DND-41 (cell line): Measurements from ENCODE around the gene ZNF511.
A peak's percentile ranks its signal among the peaks of the same experiment; 100 is the strongest.

Source experiments
- ATAC-seq: fragments of 200-7000 bp; cut with Tn5 transposase; 3 replicates; pipeline ENCODE4 v1.9.1; 2021; ENCODE audit warnings: low read depth; ENCODE audit not compliant: insufficient read depth
- DNase-seq: peaks from one replicate; pipeline ENCODE4 v3.0.0-alpha.2; 2020
- H2AFZ ChIP-seq: 2 replicates; pipeline ENCODE4 v1.6.0; 2012; ENCODE audit warnings: low read depth, low read length
- H3K27ac ChIP-seq: 2 replicates; pipeline ENCODE4 v1.5.1; 2012; ENCODE audit warnings: low read length, inconsistent platforms
- H3K27me3 ChIP-seq: fragments of 200-600 bp; sonication (generic); 2 replicates; pipeline ENCODE4 v1.6.0; 2012; ENCODE audit warnings: low read length, mild to moderate bottlenecking, inconsistent platforms; ENCODE audit not compliant: insufficient read depth, poor library complexity
- H3K36me3 ChIP-seq: 2 replicates; pipeline ENCODE4 v1.5.1; 2012; ENCODE audit warnings: low read length, inconsistent platforms; ENCODE audit not compliant: insufficient read depth
- H3K4me1 ChIP-seq: 2 replicates; pipeline ENCODE4 v1.5.1; 2012; ENCODE audit warnings: mild to moderate bottlenecking, low read length; ENCODE audit not compliant: insufficient read depth
- H3K4me2 ChIP-seq: 2 replicates; pipeline ENCODE4 v1.6.0; 2012; ENCODE audit warnings: mild to moderate bottlenecking, moderate library complexity, low read length, inconsistent platforms; ENCODE audit not compliant: insufficient read depth
- H3K4me3 ChIP-seq, 2 experiments: fragments of 200-600 bp in 1 of 2; shearing (Covaris generic) in 1 of 2; 2 replicates each; pipeline ENCODE4 v1.5.1; 2012 to 2016; ENCODE audit warnings: inconsistent platforms in 2 of 2, low read length in 2 of 2, mild to moderate bottlenecking in 2 of 2, low read depth in 1 of 2, moderate library complexity in 1 of 2
- H3K79me2 ChIP-seq: 2 replicates; pipeline ENCODE4 v1.6.0; 2012; ENCODE audit warnings: low read length, inconsistent platforms; ENCODE audit not compliant: insufficient read depth
- H3K9ac ChIP-seq: 2 replicates; pipeline ENCODE4 v1.6.0; 2012; ENCODE audit warnings: low read depth, mild to moderate bottlenecking, inconsistent platforms, low read length, moderate library complexity
- H3K9me3 ChIP-seq: 2 replicates; pipeline ENCODE4 v1.5.1; 2012; ENCODE audit warnings: low read length, moderate library complexity, mild to moderate bottlenecking, inconsistent platforms; ENCODE audit not compliant: insufficient read depth, severe bottlenecking
- H4K20me1 ChIP-seq: 2 replicates; pipeline ENCODE4 v1.6.0; 2012; ENCODE audit warnings: low read length; ENCODE audit not compliant: insufficient read depth
- EZH2 ChIP-seq: IDR thresholded peaks from 3 replicates; pipeline ENCODE4 v1.6.1; 2012; ENCODE audit warnings: borderline replicate concordance, low read depth, mild to moderate bottlenecking, moderate library complexity, low read length, inconsistent platforms; ENCODE audit not compliant: severe bottlenecking
- TF ChIP-seq, protein P1 (sequence below): IDR thresholded peaks from 2 replicates; pipeline ENCODE4 v1.5.1; 2012; ENCODE audit warnings: borderline replicate concordance, low read length, moderate library complexity, mild to moderate bottlenecking; ENCODE audit not compliant: poor library complexity, severe bottlenecking; ENCODE audit errors: extremely low read depth

Gene ZNF511

DNA sequence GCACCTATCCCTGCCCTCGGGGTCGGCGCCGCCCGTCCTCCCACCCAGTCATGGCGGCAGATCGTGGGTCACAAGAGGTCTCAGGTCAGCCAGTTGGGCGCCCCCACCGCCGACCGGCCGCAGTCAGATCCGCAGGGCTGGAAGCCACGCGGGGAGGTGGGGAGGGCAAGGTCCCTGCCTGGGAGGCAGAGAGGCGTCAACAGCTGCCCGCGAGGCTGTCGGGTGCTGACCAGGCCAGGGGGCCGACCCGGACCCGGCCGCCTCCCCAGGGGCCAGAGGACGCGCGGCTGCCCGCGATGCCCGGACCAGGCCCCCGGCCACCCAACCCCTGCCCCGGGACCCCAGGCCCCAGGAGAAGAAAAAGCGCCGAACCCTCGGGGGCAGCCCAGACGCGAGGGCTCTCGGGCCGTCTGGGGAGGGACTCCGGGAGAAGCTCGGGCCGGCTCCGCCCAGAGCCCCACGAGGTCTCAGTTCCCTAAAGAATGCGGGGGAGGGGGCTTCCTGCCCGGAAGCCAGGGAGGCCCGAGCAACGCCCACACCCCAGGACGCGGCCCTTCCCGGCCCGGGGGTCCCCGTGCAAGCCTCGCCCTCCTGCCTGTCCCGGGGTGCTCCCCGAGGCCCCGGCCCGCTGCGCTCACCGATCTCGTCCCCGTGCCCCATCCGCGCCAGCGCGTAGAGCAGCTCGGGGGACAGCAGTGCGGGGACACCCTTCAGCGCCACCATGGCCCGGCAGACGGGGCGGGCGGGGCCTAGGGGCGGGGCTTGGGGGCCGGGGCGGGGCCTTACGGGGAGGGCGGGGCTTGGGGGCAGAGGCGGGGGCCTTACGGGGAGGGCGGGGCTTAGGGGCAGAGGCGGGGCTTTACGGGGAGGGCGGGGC is 48.8 kb downstream of the ZNF511 start, which contains the start of gene FUOM:
TSS of gene FUOM (minus strand) at position 735 of the 877 bp plus-strand sequence. CDS start at position 723, 12 bp downstream.
- Histone ChIP-seq H3K79me2 (no peaks in the 10 kb centered on the region), H2AFZ (peak within 1 kb of the TSS; percentile 75), H3K9me3 (no peaks in the 10 kb centered on the region), H3K9ac (peak within 1 kb of the TSS; percentile 60), H3K36me3 (peaks cover 7% of the 10 kb centered on the region), H3K4me2 (peak within 1 kb of the TSS; percentile 79), H3K27ac (peak within 1 kb of the TSS; percentile 36; the same call in 1 of the 2 replicates), H3K27me3 (no peaks in the 10 kb centered on the region), H3K4me3 (peak within 1 kb of the TSS; percentile 27 to 66; a peak in 3 of 4 replicates), H3K4me1 (peaks cover 11% of the 10 kb centered on the region), H4K20me1 (0 out of 2 replicates have a peak, but pooled peaks cover 5% of the 10 kb centered on the region)
- ATAC-seq: peak; percentile 78
- peak; percentile 74 for DNase-seq
- TF ChIP-seq, protein P1, sequence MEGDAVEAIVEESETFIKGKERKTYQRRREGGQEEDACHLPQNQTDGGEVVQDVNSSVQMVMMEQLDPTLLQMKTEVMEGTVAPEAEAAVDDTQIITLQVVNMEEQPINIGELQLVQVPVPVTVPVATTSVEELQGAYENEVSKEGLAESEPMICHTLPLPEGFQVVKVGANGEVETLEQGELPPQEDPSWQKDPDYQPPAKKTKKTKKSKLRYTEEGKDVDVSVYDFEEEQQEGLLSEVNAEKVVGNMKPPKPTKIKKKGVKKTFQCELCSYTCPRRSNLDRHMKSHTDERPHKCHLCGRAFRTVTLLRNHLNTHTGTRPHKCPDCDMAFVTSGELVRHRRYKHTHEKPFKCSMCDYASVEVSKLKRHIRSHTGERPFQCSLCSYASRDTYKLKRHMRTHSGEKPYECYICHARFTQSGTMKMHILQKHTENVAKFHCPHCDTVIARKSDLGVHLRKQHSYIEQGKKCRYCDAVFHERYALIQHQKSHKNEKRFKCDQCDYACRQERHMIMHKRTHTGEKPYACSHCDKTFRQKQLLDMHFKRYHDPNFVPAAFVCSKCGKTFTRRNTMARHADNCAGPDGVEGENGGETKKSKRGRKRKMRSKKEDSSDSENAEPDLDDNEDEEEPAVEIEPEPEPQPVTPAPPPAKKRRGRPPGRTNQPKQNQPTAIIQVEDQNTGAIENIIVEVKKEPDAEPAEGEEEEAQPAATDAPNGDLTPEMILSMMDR: no peak
- no peak for TF ChIP-seq EZH2

DNA sequence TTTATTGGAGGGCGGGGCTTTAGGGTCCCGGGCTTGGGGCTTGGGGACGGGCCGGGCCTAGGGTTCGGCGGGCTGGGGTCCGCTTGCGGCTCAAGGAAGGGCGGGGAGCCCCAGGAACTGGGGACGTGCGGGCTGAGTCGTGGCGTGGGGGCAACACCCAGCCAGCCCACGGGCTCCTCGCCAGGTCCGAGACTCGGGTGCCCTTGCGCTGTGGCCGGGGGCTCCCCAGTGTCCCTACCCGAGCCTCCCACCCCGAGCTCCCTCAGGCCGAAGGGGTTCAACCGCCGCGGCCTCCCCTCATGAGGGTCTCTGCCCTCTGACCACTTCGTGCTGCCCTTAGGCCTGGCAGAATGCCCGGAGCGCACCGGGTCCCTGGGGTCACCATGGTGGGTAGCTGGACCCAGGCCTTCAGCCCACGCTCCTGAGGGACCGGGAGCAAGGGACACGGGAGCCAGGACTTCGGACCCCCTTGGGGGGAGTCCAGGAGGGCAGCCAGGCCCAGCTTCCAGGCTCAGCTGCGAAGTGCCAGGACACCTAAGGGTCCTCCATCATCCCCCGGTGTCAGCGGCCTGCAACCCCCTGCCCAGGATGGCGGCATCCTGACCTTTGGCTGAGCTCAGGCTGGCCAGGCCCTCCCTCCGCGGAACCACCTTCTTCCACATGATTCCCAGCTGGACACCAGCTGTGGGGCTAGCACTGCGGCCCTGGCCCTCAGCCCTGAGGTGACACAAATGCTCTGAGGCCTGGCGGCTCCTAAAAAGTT is 49.6 kb downstream of the ZNF511 start:
- H3K4me3 ChIP-seq: no peak overlapping the region; a peak in 1 of 4 replicates

DNA sequence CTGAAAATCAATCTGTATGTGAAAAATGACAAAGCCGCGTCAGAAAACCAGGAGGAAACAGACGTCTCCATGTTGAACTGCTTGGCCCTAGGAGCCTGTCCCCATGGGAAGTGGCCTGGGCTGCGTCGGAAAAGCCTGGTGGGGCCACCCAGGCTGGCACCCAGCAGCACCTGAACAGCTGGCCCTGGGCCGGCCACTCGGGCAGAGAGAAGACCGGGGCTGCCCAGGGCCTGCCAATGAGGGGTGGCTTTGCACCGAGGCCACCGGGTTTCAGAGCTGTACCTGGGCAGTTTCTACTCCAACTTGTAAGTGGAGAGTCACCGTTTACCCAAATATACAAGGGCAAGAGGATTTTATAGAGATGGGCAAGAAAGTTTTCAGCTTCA is 50.2 kb downstream of the ZNF511 start:
- H3K4me1 ChIP-seq: peaks cover 11% of the 10 kb centered on the region
- no peak overlapping the region for H3K27ac ChIP-seq
- H3K4me3 ChIP-seq: no peak overlapping the region
- no peak for TF ChIP-seq EZH2
- TF ChIP-seq, protein P1: no peak
- no peak overlapping the region for H3K9ac ChIP-seq
- H3K79me2 ChIP-seq: no peaks in the 10 kb centered on the region
- no peaks in the 10 kb centered on the region for H3K27me3 ChIP-seq
- H3K36me3 ChIP-seq: peaks cover 18% of the 10 kb centered on the region
- no peak overlapping the region for H2AFZ ChIP-seq
- no peaks in the 10 kb centered on the region for H3K9me3 ChIP-seq
- 0 out of 2 replicates have a peak, but pooled peaks cover 5% of the 10 kb centered on the region for H4K20me1 ChIP-seq
- ATAC-seq: no peak
- no peak overlapping the region for H3K4me2 ChIP-seq
- no peak for DNase-seq

More for the DNA sequence above, 49.6 kb downstream of the ZNF511 start:
- DNase-seq (no peak), ATAC-seq (0 out of 3 replicates have a peak, but pooled peaks have one; percentile 1)
- no peaks in the 10 kb centered on the region for H3K9me3 ChIP-seq
- H4K20me1 ChIP-seq: 0 out of 2 replicates have a peak, but pooled peaks cover 5% of the 10 kb centered on the region
- H3K9ac ChIP-seq: no peak overlapping the region
- H3K4me1 ChIP-seq: peaks cover 11% of the 10 kb centered on the region
- H3K79me2 ChIP-seq: no peaks in the 10 kb centered on the region
- no peaks in the 10 kb centered on the region for H3K27me3 ChIP-seq
- peaks cover 14% of the 10 kb centered on the region for H3K36me3 ChIP-seq
- no peak overlapping the region for H2AFZ ChIP-seq
- H3K4me2 ChIP-seq: no peak overlapping the region
- no peak overlapping the region for H3K27ac ChIP-seq
- TF ChIP-seq, protein P1: no peak
- TF ChIP-seq EZH2: no peak
